GM18526 (cell line): Measurements from ENCODE around the gene FETUB.

Source experiments
- POLR2A ChIP-seq: IDR thresholded peaks from 3 replicates; pipeline ENCODE4 v1.6.1; 2011; ENCODE audit not compliant: insufficient read length; ENCODE audit errors: extremely low read depth

The FETUB gene

GRCh38 chr3:186608624-186609215, 31.5 kb upstream of the FETUB start:
- no peak for TF ChIP-seq POLR2A

GRCh38 chr3:186609247-186609868, 30.8 kb upstream of the FETUB start:
- TF ChIP-seq POLR2A = no peak

- no peak for TF ChIP-seq POLR2A
Measured at GRCh38 chr3:186612065-186612464, 28.1 kb upstream of the FETUB start.

- TF ChIP-seq POLR2A = no peak
Measured at GRCh38 chr3:186612721-186613636, 27.2 kb upstream of the FETUB start, which contains the start of gene AHSG. Gene AHSG, plus strand, starts transcription at chr3:186613060. Its CDS starts 82 bp downstream, at chr3:186613142.

- no peak for TF ChIP-seq POLR2A
Measured at GRCh38 chr3:186613637-186614265, 26.4 kb upstream of the FETUB start.

- TF ChIP-seq POLR2A = no peak
Measured at GRCh38 chr3:186614266-186614596, 26.0 kb upstream of the FETUB start.

GRCh38 chr3:186614597-186615483, 25.4 kb upstream of the FETUB start:
- TF ChIP-seq POLR2A = no peak

- TF ChIP-seq POLR2A = no peak
Measured at GRCh38 chr3:186616299-186616617, 23.9 kb upstream of the FETUB start.

- no peak for TF ChIP-seq POLR2A
Measured at GRCh38 chr3:186617036-186617946, 22.9 kb upstream of the FETUB start.

GRCh38 chr3:186618318-186618938, 21.8 kb upstream of the FETUB start:
- TF ChIP-seq POLR2A = no peak

GRCh38 chr3:186619787-186620212, 20.4 kb upstream of the FETUB start:
- TF ChIP-seq POLR2A = no peak

GRCh38 chr3:186620213-186621092, 19.7 kb upstream of the FETUB start:
- no peak for TF ChIP-seq POLR2A
